GM19395 (cell line): Measurements from ENCODE around the gene SNAPC4.
"Not testable (repeated sequence)": the region's sequence is repeated elsewhere in the genome, so short reads cannot be mapped to it uniquely, and the experiment has no call there.

Experiments
- ATAC-seq: cut with Tn5 transposase; IDR thresholded peaks from one replicate; pipeline ENCODE4 v1.9.1; 2021; ENCODE audit warnings: mild to moderate bottlenecking, moderate library complexity; ENCODE audit not compliant: unreplicated experiment

The SNAPC4 gene

DNA sequence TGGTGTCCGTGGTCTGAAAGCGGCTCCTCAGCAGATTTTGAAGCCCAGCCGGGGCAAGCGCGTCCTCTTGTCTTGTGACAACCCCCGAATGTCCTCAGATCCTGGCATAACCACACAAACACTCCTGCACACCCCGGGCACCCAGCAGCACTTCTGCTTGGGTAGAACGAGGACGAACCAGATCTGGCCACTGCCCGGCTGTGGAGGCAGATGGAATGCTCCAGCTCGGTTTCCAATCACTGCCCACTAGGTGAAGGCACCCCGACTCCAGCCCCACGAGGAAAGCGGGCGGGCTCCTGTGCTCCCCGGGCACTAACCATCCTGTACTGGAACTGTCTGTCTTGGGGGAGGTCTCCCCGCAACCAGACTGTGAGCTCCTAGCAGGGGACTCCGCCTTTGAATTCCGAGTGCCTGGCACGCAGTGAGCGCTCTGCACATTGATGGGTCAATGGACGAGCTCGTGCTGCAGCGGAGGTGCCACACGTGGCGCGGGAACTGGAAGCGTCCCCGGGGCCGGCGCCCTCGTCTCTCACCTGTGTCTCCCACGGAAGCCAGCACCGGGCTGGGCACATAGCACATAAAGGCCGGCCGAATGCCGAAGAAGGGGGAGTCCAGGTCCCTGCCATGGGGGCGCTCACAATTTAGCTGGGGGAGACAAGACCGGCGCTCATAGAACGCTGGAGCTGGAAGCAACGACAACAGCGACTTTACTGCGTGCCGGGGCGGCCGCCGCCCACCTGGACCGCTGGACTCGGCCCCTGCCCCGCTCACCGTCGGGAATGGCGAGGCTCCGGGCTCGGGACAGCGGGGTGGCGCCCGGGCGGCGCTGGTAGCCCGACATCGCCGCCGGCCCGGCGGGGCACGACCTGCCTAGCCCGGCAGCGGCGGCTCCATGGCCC lies 9.8 kb upstream of the SNAPC4 start:
- peak; percentile 34 for ATAC-seq

GRCh38 chr9:136407911-136408310 lies 7.9 kb upstream of the SNAPC4 start:
- ATAC-seq = no peak

DNA sequence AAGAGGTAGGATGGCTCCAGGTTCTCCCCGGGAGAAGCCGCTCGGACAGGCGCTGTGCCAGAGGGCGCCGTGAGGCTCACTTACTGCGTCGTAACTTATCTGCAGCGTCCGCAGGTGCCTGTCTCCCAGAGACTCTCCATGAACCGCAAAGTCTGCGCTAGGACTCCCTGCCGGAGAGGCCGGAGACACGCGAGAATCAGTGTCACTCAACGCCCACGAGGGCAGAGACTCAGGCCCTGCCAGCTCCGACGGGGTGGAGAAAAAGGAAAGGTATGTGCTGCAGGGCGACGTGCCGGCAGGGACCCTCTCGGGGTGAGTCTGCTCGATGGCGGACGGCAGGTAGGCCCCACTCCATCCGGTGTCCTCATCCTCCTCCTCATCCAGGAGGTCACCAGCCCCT lies 7.1 kb upstream of the SNAPC4 start:
- not testable (repeated sequence) for ATAC-seq

- ATAC-seq = not testable (repeated sequence)
Measured at GRCh38 chr9:136405904-136406303, 5.9 kb upstream of the SNAPC4 start.

GRCh38 chr9:136405481-136405880 lies 5.5 kb upstream of the SNAPC4 start:
- no peak for ATAC-seq

DNA sequence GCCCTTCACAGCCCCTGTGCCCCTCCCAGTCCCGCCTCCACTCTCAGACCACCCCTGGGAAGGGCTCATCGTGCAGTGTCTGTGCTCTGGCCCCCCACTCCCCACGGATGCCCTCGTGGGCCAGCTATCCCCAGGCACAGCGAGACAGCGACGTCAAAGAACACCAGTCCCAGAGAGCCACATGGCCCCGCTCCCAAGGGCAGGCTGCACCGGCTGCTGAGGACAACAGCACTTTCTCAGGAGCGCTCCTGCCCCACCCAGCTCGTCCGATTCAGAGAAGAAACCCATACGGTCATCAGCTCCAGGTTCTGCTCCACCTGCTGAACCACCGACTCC lies 4.8 kb upstream of the SNAPC4 start:
- no peak for ATAC-seq

DNA sequence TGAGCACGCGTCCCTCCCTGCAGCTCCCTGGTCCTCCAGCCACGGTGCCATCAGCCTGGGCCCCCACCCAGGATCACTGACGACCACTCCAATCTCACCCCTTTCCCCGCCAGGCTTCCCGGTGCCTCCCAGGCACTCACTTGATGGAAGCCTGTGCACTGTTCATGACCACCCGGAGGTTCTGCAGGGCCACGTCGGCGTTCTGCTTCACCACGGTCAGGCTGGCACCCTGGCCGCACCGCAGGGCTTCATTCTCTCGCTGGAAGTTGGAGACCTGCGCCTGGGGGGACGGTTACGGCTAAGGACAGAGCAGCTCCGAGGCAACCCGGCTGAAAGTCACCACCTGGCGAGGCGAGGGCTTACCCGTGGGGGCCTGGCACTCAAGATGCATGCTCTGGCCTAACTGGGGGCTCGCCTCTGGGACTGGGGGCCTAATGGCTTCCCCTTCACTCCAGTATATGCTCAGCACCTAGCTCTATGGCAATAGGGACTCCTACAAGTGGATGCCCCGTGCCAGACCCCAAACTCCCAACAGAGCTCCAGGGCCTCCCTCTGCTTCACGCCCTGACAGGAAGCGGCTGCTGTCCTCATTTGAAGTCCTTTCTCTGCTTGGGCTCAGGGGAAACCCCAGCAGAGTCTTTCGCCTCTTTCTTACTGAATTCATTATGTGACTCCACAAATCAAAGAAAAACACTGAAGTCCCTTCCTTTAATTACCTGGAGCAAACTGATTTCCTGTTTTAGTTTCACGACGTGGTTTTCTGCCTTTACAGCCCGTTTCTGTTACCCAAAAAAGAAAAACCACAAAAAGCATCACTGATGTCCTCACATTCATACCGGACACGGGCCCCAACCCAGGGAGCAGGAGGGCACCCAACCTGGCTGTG lies 4.2 kb upstream of the SNAPC4 start:
- no peak for ATAC-seq

- peak; percentile 44 for ATAC-seq
Measured at GRCh38 chr9:136403538-136403914, 3.6 kb upstream of the SNAPC4 start.

- ATAC-seq = no peak
Measured at GRCh38 chr9:136402067-136402466, 2.1 kb upstream of the SNAPC4 start.

GRCh38 chr9:136401173-136401922 lies 1.4 kb upstream of the SNAPC4 start:
- ATAC-seq = no peak

GRCh38 chr9:136399176-136400037 lies 563 bp downstream of the SNAPC4 start:
- no peak for ATAC-seq

DNA sequence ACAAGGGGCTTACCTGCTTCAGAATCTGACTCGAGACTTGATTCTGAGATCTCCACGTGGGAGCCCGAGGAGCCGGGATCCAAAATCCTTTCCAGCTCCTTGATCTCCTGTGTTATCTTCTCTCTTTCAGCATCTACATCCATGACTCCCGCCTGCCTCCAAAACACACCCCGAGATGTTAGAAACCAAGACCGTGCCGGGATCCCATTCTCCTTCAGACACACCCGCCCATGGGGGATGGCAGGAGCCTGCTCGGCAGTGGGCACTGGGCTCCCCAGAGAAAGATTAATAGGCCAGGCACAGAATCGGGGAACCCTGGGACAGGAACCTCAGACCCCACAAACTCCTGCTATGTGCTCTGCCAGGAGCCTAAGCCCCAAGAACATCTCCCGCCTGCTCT lies 1.7 kb downstream of the SNAPC4 start:
- ATAC-seq = no peak

DNA sequence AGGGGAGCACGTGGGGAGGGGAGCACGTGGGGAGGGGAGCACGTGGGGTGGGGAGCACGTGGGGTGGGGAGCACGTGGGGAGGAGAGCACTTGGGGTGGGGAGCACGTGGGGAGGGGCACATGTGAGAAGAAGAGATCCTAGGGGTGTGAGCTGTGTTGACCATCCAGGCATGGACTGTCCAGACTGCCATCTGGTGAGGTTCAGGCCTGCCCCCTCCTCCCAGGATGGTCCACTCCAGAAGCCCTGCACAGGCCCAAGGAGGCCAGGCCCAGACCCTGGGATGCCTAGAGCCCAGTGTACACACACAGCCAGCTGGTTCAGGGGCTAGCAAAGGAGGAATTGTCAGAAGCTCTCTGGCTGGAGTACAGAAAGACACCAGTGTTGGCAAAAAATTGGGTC lies 2.3 kb downstream of the SNAPC4 start:
- ATAC-seq = no peak

DNA sequence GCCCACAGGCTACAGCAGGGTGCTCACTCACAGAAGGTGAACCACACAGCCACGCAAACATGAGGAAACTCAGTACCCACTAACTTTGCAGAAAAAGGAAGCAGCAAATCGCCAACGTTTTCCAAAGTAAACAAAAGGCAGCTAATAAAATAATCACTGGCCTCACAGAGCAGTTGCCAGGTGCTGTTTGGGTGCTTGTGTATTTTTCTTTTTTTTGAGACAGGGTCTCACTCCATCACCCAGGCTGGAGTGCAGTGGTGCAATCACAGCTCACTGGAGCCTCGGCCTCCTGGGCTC lies 3.8 kb downstream of the SNAPC4 start:
- no peak for ATAC-seq

DNA sequence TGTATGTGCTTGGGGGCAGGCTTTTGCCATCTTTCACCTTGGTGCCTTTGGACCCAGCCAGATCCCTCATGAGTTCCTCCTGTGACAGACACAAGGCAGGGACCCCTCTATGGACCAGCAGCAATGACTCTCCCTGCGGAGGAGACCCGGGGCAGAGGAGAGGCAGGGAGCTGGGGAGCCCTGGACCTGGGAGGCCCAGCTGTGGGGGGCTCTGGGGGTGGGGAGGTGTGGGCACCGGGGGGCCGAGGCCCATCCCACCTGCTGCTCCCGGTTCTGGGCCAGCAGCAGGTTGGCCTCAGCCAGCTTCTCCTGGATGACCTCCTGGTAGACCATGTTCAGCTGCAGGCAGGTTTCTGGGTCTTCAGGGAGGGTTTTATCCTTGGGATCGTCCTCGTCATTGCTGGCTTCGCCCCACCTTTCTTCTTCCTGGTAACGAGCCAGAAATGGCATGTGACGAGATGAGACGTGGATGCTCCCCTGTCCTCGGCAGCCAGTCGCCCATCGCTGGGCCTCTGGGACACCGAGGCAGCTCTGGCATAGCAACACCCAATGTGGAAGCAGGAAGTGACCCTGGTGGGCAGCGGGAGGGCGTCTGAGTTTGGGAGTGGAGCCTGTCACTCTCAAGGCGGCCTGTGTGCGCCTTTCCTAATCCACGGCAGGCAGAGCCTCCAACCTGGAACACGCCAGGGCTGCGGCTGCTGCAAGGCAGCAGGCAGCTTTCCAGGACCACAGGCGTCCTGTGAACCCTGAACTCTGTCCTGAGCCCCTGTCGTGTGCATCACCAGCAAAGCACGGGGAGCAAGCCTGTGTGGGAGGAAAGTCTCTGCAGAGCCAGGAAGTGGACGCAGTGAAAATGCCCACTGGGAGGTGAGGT lies 4.4 kb downstream of the SNAPC4 start:
- no peak for ATAC-seq

- ATAC-seq = no peak
Measured at GRCh38 chr9:136395020-136395340, 5.0 kb downstream of the SNAPC4 start.

- ATAC-seq = no peak
Measured at GRCh38 chr9:136394312-136395019, 5.5 kb downstream of the SNAPC4 start.

GRCh38 chr9:136393531-136393930 lies 6.4 kb downstream of the SNAPC4 start:
- ATAC-seq = no peak
